DND-41 (cell line): ENCODE results near the gene VPS37C.
"Not testable (repeated sequence)": the region's sequence is repeated elsewhere in the genome, so short reads cannot be mapped to it uniquely, and the experiment has no call there.

Experiments used
- CTCF ChIP-seq: IDR thresholded peaks from 2 replicates; pipeline ENCODE4 v1.5.1; 2012; ENCODE audit warnings: borderline replicate concordance, low read length, moderate library complexity, mild to moderate bottlenecking; ENCODE audit not compliant: poor library complexity, severe bottlenecking; ENCODE audit errors: extremely low read depth
- EZH2 ChIP-seq: IDR thresholded peaks from 3 replicates; pipeline ENCODE4 v1.6.1; 2012; ENCODE audit warnings: borderline replicate concordance, low read depth, mild to moderate bottlenecking, moderate library complexity, low read length, inconsistent platforms; ENCODE audit not compliant: severe bottlenecking

GRCh38 chr11:61166331-61166730 lies 5.1 kb upstream of the VPS37C start:
- not testable (repeated sequence) for TF ChIP-seq CTCF, EZH2
